NCI-H1694 (cell line): ENCODE measurements around the gene HIP1.
A peak's percentile ranks its signal among the peaks of the same experiment; 100 is the strongest.
"Not testable (repeated sequence)": the region's sequence is repeated elsewhere in the genome, so short reads cannot be mapped to it uniquely, and the experiment has no call there.

Experiments used
- DNase-seq: peaks from one replicate; lab custom pipeline; 2025; lab: John Stamatoyannopoulos, UW

Gene HIP1

GRCh38 chr7:75609416-75609815 lies 129.3 kb downstream of the HIP1 start:
- DNase-seq: not testable (repeated sequence)

DNA sequence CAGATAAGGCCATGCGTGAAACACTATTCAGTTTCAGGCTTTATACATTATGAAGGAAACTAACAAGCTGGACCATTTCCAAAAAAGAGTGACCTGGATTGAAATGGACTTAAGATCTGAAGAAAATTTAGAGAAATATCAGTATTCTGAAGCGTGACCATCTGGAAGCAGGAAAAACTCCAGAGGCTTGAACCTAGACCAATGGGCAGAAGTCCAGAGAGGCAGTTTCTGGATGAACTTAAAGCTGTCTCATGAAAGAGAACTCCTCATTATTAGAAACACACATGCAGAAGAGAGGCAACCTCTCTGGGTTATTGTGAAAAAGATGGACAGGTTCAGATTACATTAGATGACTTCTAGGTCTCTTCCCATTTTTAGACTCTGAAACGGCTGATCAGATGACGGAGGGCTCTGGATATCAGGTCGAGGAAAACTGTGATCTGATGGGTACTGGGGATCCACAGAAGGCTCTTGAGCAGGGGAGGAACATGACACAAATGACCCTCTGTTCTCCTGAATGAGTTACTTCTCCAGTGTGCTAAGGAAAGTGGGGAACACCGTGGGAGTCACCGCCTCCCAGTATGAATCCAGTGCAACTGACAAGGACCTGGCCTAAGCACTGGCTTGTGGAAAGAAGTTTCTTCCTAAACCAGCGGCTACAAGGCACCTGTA lies 130.2 kb downstream of the HIP1 start:
- no peak for DNase-seq

GRCh38 chr7:75604408-75604807 lies 134.3 kb downstream of the HIP1 start:
- DNase-seq: no peak

DNA sequence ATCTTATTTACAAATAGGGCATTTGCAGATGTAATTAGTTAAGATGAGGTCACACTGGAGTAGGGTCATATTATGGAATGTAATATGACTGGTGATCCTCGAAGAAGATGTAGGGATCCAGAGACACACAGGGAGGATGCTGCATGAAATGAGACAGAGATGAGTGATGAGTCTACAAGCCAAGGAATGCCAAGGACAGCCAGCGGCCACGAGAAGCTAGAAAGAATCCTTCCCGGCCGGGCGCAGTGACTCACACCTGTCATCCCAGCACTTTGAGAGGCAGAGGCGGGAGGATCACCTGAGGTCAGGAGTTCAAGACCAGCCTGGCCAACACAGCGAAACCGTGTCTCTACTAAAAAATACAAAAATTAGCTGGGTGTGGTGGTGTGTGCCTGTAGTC lies 135.9 kb downstream of the HIP1 start:
- DNase-seq: not testable (repeated sequence)

DNA sequence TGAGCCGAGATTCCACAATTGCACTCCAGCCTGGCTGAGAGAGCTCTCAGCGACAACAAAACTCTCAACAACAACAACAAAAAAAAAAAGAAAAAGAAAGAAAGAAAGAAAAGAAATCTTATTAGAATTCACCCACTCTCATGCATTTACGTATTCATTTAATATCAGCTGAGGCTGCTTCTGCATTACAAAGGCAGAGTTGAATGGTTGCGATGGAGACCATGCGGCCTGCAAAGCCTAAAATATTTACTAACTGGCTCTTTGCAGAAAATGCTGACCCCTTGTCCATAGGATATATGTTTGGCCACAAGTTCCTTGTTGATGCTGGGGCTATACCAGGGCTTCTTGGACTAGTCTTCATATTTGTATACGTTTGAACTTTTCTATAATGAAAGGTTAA lies 137.2 kb downstream of the HIP1 start:
- DNase-seq: no peak

- DNase-seq: not testable (repeated sequence)
Measured at GRCh38 chr7:75600748-75601147, 138.0 kb downstream of the HIP1 start.

GRCh38 chr7:75599244-75599781 lies 139.4 kb downstream of the HIP1 start:
- DNase-seq: peak; percentile 92

GRCh38 chr7:75596727-75597614 lies 141.8 kb downstream of the HIP1 start:
- DNase-seq: no peak

DNA sequence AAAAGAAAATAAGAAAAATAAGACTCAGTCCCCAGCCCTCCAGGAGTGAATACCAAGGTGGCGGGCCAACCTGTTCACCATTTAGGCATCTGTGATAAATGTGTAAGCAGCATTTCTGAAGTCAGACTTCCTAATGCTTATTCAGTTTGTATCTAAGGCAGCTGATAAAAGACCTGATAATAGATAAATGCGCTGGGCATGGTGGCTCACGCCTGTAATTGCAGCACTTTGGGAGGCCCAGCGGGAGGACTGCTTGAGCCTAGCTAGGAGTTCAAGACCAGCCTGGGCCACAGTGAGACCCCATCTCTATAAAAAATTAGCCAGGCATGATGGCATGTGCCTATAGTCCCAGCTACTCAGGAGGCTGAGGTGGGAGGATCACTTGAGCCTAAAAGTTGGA lies 143.0 kb downstream of the HIP1 start:
- DNase-seq: no peak

- not testable (repeated sequence) for DNase-seq
Measured at GRCh38 chr7:75593500-75594184, 145.1 kb downstream of the HIP1 start.

- DNase-seq: no peak
Measured at GRCh38 chr7:75591467-75592255, 147.1 kb downstream of the HIP1 start.

GRCh38 chr7:75590373-75591005 lies 148.3 kb downstream of the HIP1 start:
- DNase-seq: no peak

GRCh38 chr7:75584354-75584753 lies 154.4 kb downstream of the HIP1 start:
- DNase-seq: no peak

DNA sequence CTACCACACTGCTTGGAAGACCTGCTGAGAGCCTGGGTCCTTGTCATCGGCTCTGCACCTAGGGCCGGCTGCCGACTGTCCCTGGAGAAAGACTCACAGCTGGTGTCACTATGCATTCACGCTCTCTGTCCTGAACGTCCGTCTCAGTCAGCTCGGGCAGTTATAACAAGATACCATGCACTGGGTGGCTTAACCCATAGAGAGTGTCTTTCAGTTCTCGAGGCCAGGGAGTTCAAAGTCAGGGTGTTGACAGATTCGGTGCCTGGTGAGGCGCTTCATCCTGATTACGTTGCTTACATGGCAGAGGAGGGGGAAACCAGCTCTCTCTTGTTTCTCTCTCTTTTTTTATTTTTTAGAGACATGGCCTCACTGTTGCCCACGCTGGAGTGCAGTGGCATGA lies 155.5 kb downstream of the HIP1 start:
- DNase-seq: no peak

- DNase-seq: no peak
Measured at GRCh38 chr7:75579899-75580298, 158.8 kb downstream of the HIP1 start.

- no peak for DNase-seq
Measured at GRCh38 chr7:75578081-75578480, 160.7 kb downstream of the HIP1 start.

- DNase-seq: peak; percentile 57
Measured at GRCh38 chr7:75575488-75576121, 163.1 kb downstream of the HIP1 start.

DNA sequence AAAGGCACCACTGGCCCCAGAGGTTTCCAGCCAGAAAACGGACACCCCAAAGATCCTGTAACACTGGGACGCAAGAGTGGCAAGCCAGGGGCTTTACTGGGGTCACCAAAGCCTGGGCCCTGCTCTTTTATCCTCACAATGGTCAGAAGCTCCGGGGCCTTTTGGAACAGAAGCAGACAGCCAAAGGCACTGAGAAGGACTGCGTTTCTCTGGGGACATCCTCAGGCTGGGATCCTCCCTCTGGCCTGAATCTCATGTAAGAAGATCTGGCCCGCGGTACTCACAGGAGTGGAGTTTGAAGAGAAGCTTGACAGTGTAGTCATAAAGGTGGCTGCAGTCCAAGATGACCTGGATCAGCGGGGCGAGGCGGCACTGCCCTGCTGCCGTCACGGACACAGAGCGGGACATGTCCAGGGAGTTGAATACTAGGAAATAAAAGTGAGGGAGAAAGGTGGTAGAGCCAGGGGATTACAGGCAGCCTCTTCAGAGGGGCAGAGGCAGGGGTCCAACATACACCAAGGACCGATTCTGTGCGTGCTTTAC lies 165.2 kb downstream of the HIP1 start:
- DNase-seq: no peak

DNA sequence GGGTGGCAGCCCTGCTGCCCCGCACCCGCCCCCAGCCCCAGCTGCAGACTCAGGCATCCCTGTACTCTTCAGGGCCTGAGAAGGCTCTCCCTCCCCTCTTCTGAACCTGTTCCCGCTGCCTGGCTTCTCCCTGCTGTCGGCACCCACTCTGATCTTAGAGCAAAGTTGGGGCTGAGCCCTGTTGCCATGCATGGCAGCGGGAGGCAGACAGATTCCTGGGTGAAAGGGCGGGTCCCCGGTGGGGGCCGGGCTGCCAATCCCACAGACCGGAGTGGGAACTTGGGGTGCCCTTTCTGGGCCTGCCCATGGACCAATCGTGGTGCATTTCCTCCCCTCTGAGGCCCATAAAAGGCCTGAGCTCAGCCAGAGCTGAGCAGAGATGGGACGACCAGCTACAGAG lies 165.9 kb downstream of the HIP1 start:
- DNase-seq: peak; percentile 41

DNA sequence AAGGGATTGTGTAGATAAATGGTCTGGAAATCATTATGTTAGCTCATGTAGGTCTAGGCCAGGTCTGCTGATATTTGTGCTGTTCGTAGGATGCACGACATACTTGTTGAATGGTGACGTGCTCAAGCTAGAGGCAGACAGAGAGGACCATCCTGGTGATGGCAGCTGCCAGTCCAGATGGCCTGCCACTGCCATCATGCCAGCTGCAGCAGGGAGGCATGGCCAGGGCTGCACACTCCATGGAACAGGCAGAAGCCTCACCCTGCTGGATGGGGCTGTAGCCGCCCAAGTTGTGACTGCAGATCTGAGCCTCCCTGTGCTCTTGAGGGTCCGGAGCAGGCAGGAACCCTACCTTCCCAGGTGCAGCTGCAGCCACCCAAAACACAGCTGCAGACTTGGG lies 166.3 kb downstream of the HIP1 start:
- peak; percentile 91 for DNase-seq
